HG02798 (cell line): ENCODE measurements around the gene PXMP2.
"Not testable (repeated sequence)": the region's sequence is repeated elsewhere in the genome, so short reads cannot be mapped to it uniquely, and the experiment has no call there.

Source experiments
- ATAC-seq: cut with Tn5 transposase; IDR thresholded peaks from one replicate; pipeline ENCODE4 v1.9.1; 2021; ENCODE audit warnings: mild to moderate bottlenecking; ENCODE audit not compliant: unreplicated experiment, poor library complexity

PXMP2 gene

GRCh38 chr12:132741620-132742019, 54.2 kb downstream of the PXMP2 start:
- no peak for ATAC-seq

GRCh38 chr12:132743831-132744230, 56.4 kb downstream of the PXMP2 start:
- ATAC-seq: no peak

DNA sequence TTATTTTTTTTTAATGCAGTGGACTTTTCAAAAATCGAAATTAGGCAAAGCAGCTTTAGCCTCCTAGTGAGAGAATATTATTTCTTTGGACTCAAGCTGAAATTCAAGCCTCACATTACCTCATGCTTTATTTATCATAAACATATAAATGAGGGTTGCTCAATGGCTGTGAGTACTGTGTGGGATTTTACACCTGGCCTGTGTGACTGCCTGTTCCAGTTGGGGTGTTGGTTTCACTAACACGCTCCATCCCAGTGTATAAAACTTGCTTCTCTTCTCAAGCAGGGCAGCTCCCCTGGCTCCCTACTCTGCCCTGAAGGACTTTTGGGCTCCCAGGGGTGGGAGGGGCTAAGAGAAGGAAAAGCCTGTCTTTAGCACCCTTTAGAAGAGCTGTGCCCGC, 59.2 kb downstream of the PXMP2 start:
- no peak for ATAC-seq

- no peak for ATAC-seq
These were observed 60.0 kb downstream of the PXMP2 start for GRCh38 chr12:132747395-132747794.

GRCh38 chr12:132747896-132748295, 60.5 kb downstream of the PXMP2 start:
- ATAC-seq: no peak

DNA sequence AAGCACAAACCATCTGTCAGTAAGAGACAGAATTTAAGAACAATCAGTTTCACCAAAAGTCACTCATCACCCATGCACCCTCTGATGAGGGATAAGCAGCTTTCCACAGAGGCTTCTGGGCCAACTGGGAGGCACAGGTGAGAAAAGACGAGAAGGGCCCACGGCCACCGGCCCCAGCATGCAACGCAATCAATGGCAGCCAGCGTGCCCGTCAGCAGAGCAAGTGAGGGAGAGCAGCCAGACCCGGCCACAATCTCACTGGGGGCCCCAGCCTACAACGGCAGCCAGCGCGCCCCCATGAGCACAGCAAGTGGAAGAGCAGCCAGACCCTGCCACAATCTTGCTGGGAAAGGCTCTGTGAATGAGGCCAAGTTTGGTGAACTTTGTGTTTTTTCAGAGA, 60.9 kb downstream of the PXMP2 start:
- ATAC-seq: no peak

GRCh38 chr12:132753670-132754069, 66.3 kb downstream of the PXMP2 start:
- not testable (repeated sequence) for ATAC-seq

GRCh38 chr12:132754160-132754932, 67.0 kb downstream of the PXMP2 start:
- no peak for ATAC-seq
